CD4-positive, alpha-beta T cell (primary cell): Measurements from ENCODE around the gene HSPG2. TPM values are rescaled to one million over a fixed set of nuclear protein-coding genes. Genes with fewer than 3 reads are reported as not detected.

Experiments used
- ATAC-seq: fragments of 200-7000 bp; cut with Tn5 transposase; one replicate; pipeline ENCODE4 v1.10.0; 2022; ENCODE audit warnings: mild to moderate bottlenecking; ENCODE audit not compliant: poor library complexity
- CTCF ChIA-PET: fragments of 350-600 bp; sonication (Branson Sonifier 250); formaldehyde crosslinking; loops from one replicate; lab custom pipeline; 2021; ENCODE audit warnings: antibody characterized with exemption, inconsistent platforms; lab: Charles Lee
- POLR2A ChIA-PET: fragments of 350-600 bp; sonication (Branson Sonifier 250); formaldehyde crosslinking; loops from one replicate; lab custom pipeline; 2021; ENCODE audit warnings: antibody characterized with exemption, inconsistent platforms; lab: Charles Lee
- DNase-seq, 14 experiments: peaks; one replicate each; pipeline ENCODE4 v3.0.0-alpha.2; 2013 to 2020; ENCODE audit warnings: mixed read lengths in 2 of 14
- H3K27ac ChIP-seq, 2 donors: one replicate each; pipeline versions ENCODE4 v1.5.1 to v1.7.0; 2013; ENCODE audit warnings: low read length in 2 of 2, low read depth in 1 of 2, mild to moderate bottlenecking in 1 of 2
- H3K27me3 ChIP-seq, 2 experiments: 1 replicate in 1 of 2; 2 replicates in 1 of 2; pipeline versions ENCODE4 v1.6.1 to v1.7.0; 2013; ENCODE audit warnings: low read length in 2 of 2, control low read depth in 1 of 2, mild to moderate bottlenecking in 1 of 2, moderate library complexity in 1 of 2; ENCODE audit not compliant: insufficient read depth in 2 of 2, control insufficient read depth in 1 of 2
- H3K36me3 ChIP-seq: one replicate; pipeline ENCODE4 v1.6.1; 2013; ENCODE audit warnings: low read length, control low read depth; ENCODE audit not compliant: insufficient read depth
- H3K4me1 ChIP-seq: one replicate; pipeline ENCODE4 v1.6.1; 2013; ENCODE audit warnings: low read length, control low read depth; ENCODE audit not compliant: insufficient read depth
- H3K4me3 ChIP-seq: one replicate; pipeline ENCODE4 v1.5.1; 2013; ENCODE audit warnings: mild to moderate bottlenecking, low read length, moderate library complexity
- H3K9me3 ChIP-seq, 2 experiments: 1 replicate in 1 of 2; 2 replicates in 1 of 2; pipeline versions ENCODE4 v1.6.1 to v1.7.0; 2013; ENCODE audit warnings: low read length in 2 of 2, mild to moderate bottlenecking in 2 of 2, control low read depth in 1 of 2, moderate library complexity in 1 of 2; ENCODE audit not compliant: control insufficient read depth in 1 of 2, insufficient read depth in 1 of 2
- H3K27ac Mint-ChIP-seq: one replicate; pipeline ENCODE4 v1.8.0; 2020; ENCODE audit warnings: mixed read lengths
- H3K27me3 Mint-ChIP-seq: one replicate; pipeline ENCODE4 v1.8.0; 2021; ENCODE audit warnings: mixed read lengths
- H3K36me3 Mint-ChIP-seq: one replicate; pipeline ENCODE4 v1.8.0; 2021; ENCODE audit warnings: low read depth, mixed read lengths
- H3K4me1 Mint-ChIP-seq: one replicate; pipeline ENCODE4 v1.8.0; 2021; ENCODE audit warnings: low read depth, mixed read lengths
- H3K4me3 Mint-ChIP-seq: one replicate; pipeline ENCODE4 v1.8.0; 2020; ENCODE audit warnings: mild to moderate bottlenecking, mixed read lengths
- H3K9me3 Mint-ChIP-seq: one replicate; pipeline ENCODE4 v1.8.0; 2020; ENCODE audit warnings: mixed read lengths
- CTCF ChIP-seq: fragments of 200-600 bp; IDR thresholded peaks from one replicate; pipeline ENCODE4 v1.8.0; 2022; ENCODE audit warnings: antibody characterized with exemption, mild to moderate bottlenecking
- intact Hi-C, 2 experiments: fragments of 100-400 bp; cut with DNase I in 1 of 2; cut with micrococcal nuclease in 1 of 2; formaldehyde crosslinking; loops; one replicate each; pipeline versions ENCODE4 v1.15.1 to v1.9.0; 2023 to 2025; cut with DNase I, micrococcal nuclease
- total RNA-seq, 174 experiments: library from RNA in 2 of 174; stranded (reverse) in 2 of 174; gene quantifications; one replicate each; pipeline ENCODE4 v1.2.3 and lab custom pipeline; 2021 to 2026

The HSPG2 gene
- total RNA-seq, 2 experiments from 2014 or later, result 10.8 to 11.0 TPM

DNA sequence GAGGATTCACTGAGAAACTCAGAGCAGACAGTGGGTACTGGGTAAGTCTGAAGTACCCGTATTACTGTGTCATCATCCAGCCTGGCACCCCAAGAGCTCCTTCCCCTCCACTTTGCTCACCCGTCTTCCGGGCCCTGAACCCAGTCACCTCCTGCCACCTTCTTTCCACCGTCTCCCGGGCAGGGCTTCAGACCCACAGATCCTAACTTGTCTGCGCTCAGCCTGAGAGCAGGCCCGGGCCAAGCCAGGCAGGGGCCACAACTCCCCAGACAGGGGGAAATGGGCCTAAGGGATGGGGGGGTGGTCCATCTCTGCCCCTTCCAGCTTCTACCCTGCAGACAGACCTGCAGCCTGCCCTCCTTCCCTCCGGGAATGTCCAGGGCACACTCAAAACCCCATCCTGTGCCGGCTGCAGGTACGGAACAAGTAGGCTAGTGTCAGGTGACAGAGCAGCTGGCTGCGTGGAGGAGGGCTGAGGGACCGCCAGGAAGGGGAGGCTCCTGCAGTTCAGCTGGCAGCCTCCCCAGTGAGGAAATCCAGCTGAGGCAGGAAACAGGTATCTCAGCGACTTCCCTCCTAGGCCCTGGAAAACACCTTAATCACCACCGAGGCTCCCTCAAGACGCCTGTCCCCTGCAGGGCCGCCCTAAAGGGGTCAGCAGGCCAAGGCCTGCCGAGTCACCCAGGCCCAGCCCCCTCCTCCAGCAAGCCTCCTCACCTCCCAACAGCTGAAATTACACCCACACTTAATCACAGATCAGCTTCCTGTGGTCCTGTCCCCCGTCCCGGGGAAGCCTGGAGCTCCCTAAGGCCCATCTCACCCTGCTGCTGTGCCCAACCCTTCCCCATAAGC lies 3.5 kb downstream of the HSPG2 start:
- peak overlapping the region; percentile 38 for H3K4me3 Mint-ChIP-seq
- DNase-seq, result peak in 1 of 14 experiments; percentile 38

GRCh38 chr1:21932127-21932526 lies 5.0 kb downstream of the HSPG2 start:
- ATAC-seq (no peak), DNase-seq (no peak)
- Mint-ChIP-seq H3K36me3 (no peaks in the 10 kb centered on the region), H3K27ac (no peak overlapping the region), H3K4me1 (peaks cover 16% of the 10 kb centered on the region), H3K27me3 (no peaks in the 10 kb centered on the region), H3K9me3 (no peaks in the 10 kb centered on the region), H3K4me3 (no peak overlapping the region)
- Histone ChIP-seq H3K4me1 (peaks cover 19% of the 10 kb centered on the region), H3K27ac (no peak overlapping the region), H3K27me3 (no peaks in the 10 kb centered on the region), H3K36me3 (no peaks in the 10 kb centered on the region), H3K4me3 (no peak overlapping the region), H3K9me3 (no peaks in the 10 kb centered on the region)
- intact Hi-C loops, result no loop called here
- ChIA-PET CTCF (no interaction called here), POLR2A (no interaction called here)
- TF ChIP-seq CTCF, result no peak

More for the DNA sequence above, 3.5 kb downstream of the HSPG2 start:
- H3K36me3 ChIP-seq, result no peaks in the 10 kb centered on the region
- H3K36me3 Mint-ChIP-seq, result no peaks in the 10 kb centered on the region
- ChIA-PET POLR2A (interaction anchor here (1.0 kb wide), 1 partner anchor 9 kb away, joined by 3 read pairs; no protein-coding TSS in a partner anchor), CTCF (no interaction called here)
- peak overlapping the region; percentile 43 for H3K27ac Mint-ChIP-seq
- H3K4me1 ChIP-seq, result peaks cover 25% of the 10 kb centered on the region
- intact Hi-C loops, result no loop called here
- H3K27me3 ChIP-seq, result no peaks in the 10 kb centered on the region
- no peaks in the 10 kb centered on the region for H3K9me3 Mint-ChIP-seq
- no peak for TF ChIP-seq CTCF
- ATAC-seq, result peak; percentile 27
- H3K27me3 Mint-ChIP-seq, result no peaks in the 10 kb centered on the region
- H3K27ac ChIP-seq, result no peak overlapping the region
- peaks cover 26% of the 10 kb centered on the region for H3K4me1 Mint-ChIP-seq
- H3K9me3 ChIP-seq, result no peaks in the 10 kb centered on the region
- no peak overlapping the region for H3K4me3 ChIP-seq

DNA sequence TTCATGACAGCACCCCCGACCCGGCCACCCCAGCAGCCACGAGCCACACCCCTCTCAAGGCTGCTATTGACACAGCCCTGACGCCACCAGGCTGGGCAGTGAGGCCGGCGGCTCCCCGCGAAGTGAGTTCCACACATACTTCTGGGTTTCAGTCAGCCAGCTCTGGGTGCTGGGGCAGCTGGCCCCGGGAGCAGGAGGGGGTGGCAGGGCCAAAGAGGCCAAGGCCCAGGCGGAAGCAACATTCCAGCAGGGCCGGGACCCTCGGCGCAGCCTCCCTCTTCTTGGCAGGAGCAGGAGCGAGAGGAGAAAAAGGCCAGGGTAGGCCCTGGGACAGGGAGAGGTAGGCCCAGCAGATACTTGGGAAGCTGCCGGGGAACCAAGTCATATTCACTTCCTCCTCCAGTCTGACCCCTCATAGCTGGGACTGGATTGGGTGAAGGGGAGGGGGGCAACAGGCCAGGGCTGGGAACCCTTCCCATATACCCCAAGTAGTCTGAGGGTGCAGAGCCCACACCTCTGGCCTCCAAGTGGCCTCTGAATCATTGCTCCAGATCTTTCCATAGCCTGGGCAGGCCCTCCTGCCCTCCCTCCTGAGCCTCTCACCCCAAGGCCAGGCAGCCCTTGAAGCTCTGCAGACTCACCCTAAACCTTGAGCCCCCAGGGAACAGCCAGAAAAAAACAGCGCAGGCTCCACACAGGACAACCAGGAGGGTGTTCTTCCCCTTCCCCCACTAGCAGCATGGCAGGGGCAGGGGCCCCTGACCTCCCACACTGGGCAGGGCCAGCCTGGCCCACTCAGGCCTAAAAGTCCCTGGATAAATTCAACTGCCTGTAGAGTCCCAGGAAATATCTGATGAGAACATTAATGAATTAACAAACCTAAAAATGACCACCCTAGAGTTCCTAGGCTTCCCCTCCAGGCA lies 5.7 kb downstream of the HSPG2 start:
- Mint-ChIP-seq H3K4me1 (peaks cover 16% of the 10 kb centered on the region), H3K9me3 (no peaks in the 10 kb centered on the region), H3K27ac (no peak overlapping the region), H3K27me3 (no peaks in the 10 kb centered on the region), H3K36me3 (no peaks in the 10 kb centered on the region), H3K4me3 (no peak overlapping the region)
- ATAC-seq (no peak), DNase-seq (no peak)
- H3K36me3 ChIP-seq, result no peaks in the 10 kb centered on the region
- CTCF ChIA-PET, result no interaction called here
- peaks cover 15% of the 10 kb centered on the region for H3K4me1 ChIP-seq
- H3K9me3 ChIP-seq, result no peaks in the 10 kb centered on the region
- H3K27ac ChIP-seq, result no peak overlapping the region
- POLR2A ChIA-PET, result no interaction called here
- H3K27me3 ChIP-seq, result no peaks in the 10 kb centered on the region
- intact Hi-C loops, result no loop called here
- TF ChIP-seq CTCF, result no peak
- no peak overlapping the region for H3K4me3 ChIP-seq
